ENCODE measurements around the gene NFX1.

NFX1 gene

GRCh38 chr9:33404788-33405362 lies 114.6 kb downstream of the NFX1 start:
- TF ChIP-seq CTCF (IDR thresholded peaks at IDR 0.05) = no peak

DNA sequence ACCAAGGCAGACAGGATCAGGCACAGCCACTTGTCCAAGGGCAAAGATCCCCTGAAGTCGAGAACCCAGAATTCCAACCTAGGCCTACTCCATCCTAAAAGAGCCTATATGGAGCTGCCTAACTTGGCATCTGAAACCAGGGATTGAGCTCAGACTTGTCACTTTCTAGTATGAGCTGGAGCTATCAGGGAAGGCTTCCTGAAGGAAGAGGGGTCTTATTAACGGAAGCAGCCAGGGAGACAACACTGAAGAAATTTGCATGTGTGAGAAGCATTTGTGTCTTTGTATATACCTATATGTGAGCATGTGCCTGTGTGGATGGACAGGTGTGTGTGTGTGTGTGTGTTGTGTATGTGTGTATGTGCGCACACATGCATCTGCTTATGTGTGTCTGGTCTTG lies 116.7 kb downstream of the NFX1 start:
- TF ChIP-seq CTCF (IDR thresholded peaks at IDR 0.05) = no peak

DNA sequence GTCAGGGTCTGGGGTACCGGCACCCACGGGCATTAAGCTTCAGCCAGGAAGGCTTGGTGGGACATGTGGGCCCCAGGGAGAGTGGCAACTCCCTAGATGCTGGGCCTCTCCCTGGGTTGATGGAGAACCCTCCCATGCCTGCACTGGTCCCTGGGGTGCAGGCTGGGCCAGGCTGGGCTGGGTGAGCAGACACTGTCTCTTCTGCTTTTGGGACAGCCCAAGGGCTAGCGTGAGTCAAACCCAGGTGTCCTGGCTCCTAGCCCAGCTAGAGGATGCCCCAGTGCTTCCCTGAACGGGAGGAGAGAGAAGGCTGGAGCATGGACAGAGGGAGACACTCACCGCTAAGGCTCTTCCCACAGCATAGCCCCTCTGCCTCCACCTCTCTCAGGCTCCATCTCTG lies 117.8 kb downstream of the NFX1 start:
- TF ChIP-seq CTCF (IDR thresholded peaks at IDR 0.05) = no peak

DNA sequence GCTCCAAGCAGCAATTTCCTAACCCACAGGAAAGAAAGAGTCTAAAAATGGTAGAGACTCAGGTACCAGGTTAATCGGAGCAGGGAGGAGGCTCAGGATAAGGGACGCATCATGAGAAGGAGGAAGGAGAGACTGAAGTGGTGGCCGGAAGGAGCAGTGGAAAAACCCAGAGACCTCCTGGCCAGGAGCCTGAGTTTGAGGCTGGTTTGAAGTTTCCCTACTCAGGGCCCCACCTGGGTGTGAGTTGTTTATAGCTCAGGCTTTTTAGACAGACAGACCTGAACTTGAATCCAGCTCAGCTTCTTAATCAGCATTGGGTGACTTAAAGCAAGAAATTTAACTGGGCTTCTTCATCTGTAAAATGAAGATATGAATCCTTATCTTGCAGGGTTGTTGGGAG lies 124.0 kb downstream of the NFX1 start:
- no peak for TF ChIP-seq CTCF (IDR thresholded peaks at IDR 0.05)

DNA sequence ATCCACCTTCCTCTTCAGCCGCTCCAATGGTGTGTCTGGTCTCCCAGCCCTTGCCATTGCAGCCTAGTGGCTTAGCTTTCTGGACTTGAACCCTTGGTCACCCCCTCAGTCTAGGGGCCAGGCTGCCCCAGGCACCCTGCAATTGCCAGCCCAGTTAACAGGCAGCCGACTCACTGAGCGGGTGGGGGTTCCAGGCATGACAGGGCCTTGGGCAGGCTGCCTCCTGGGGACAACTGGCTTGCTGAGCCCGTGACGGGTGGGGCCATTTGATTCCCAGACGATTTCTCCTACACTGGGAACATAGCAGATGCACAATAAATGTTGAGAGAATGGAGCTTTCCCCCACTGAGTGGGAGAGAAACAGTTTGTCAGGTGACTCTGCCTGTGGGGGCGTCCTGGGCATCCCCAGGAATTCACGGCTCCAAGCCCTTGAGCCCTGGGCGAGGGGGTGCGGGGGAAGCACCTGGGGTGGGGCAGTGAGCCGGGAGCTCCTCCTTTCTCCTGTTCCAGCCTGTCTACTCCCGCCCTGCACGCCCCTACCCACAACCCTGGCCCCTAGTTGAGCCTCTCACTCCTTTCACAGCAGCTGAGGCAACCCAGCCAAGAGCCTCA lies 124.7 kb downstream of the NFX1 start:
- TF ChIP-seq CTCF (IDR thresholded peaks at IDR 0.05) = no peak

DNA sequence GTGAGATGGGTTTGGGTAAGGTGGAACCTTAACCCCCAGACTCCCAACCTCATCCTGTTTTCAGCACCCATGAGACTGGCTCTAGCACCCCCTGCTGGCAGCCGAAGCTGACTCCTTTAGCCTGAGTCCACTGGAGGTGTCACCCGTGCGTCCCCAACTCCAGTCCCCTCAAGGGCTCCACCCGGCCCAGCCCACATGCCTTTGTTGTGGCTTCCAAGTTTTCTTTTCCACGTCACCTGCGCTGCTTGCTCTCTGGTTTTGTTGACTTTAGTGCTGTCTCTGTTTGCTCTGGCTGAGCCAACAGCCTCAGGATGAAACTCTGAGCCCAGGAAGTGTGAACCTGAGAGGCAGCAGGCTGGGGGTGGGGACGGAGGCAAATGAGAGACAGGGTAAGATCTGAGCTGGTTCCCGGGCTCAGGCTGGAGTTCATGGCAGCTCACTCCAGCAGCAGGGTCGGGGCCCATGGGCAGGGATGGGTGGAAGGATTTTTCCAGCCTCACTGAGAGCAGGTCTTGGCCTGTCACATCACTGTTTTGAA lies 125.3 kb downstream of the NFX1 start:
- peak; percentile 78 for TF ChIP-seq CTCF (IDR thresholded peaks at IDR 0.05)

GRCh38 chr9:33416996-33417395 lies 126.7 kb downstream of the NFX1 start:
- TF ChIP-seq CTCF (IDR thresholded peaks at IDR 0.05) = no peak

Data from LNCAP (cell line).